ENCODE measurements around the gene DOCK9.

The DOCK9 gene, protein sequence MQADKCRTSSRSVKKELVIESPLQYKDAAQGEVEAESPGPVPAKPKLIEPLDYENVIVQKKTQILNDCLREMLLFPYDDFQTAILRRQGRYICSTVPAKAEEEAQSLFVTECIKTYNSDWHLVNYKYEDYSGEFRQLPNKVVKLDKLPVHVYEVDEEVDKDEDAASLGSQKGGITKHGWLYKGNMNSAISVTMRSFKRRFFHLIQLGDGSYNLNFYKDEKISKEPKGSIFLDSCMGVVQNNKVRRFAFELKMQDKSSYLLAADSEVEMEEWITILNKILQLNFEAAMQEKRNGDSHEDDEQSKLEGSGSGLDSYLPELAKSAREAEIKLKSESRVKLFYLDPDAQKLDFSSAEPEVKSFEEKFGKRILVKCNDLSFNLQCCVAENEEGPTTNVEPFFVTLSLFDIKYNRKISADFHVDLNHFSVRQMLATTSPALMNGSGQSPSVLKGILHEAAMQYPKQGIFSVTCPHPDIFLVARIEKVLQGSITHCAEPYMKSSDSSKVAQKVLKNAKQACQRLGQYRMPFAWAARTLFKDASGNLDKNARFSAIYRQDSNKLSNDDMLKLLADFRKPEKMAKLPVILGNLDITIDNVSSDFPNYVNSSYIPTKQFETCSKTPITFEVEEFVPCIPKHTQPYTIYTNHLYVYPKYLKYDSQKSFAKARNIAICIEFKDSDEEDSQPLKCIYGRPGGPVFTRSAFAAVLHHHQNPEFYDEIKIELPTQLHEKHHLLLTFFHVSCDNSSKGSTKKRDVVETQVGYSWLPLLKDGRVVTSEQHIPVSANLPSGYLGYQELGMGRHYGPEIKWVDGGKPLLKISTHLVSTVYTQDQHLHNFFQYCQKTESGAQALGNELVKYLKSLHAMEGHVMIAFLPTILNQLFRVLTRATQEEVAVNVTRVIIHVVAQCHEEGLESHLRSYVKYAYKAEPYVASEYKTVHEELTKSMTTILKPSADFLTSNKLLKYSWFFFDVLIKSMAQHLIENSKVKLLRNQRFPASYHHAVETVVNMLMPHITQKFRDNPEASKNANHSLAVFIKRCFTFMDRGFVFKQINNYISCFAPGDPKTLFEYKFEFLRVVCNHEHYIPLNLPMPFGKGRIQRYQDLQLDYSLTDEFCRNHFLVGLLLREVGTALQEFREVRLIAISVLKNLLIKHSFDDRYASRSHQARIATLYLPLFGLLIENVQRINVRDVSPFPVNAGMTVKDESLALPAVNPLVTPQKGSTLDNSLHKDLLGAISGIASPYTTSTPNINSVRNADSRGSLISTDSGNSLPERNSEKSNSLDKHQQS (N-terminal part only)

DNA sequence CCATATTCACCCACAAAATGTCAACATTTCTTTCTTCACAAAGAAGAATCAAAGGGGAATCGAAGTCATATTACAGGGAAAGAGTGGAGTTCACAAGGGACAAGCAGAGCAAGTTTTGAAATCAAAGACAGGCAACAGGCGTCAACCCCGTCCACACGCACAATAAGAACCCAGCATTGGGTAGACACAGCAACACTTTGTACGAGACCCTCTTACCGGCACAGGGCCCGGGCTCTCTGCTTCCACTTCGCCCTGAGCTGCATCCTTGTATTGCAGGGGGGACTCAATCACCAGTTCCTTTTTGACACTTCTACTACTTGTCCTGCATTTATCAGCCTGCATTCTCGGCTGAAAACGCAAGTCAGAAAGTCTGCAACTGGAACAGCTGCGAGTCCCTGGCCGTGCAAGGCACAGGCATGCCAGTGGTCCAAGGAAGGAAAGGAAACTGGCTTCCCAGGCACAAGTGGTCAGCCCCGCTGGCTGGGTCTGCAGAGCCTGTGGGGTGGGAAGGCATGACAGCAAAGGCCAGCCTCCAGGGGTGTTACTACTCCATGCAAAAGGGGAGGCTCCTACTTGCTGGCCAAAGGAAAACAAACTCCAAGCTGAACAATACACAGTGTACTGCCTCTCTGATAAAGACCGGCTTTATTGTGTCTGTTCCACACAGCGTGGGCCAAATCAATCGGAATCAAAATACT lies at the start of gene DOCK9:
Gene DOCK9, minus strand, starts transcription at position 497 of the 698 bp plus-strand sequence. Its CDS starts 155 bp downstream, at position 342.
- Histone ChIP-seq H3K4me3 (peak within 1 kb of the TSS in 6 of 7 experiments; percentile 3 to 38 (median 22)), H3K27ac (peak within 1 kb of the TSS in 15 of 21 experiments; percentile 1 to 78 (median 54))

DNA sequence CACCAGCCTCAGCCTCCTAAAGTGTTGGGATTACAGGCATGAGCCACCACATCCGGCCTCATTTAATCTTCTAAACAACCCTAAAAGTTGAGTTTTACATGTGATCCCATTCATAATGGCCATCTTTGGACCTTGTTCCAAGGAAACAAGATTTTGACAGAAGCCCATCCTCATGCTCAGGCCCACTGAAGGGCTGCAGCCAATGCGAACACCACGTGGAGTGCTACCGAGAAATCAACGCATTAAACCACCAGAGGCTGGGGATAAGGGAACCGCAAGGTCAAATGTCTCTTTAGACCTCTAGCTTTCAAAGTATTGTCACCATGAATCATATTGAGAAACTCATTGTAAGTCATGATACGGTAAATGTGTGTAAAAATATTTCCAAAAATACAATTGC lies 49.4 kb upstream of the DOCK9 start:
- Histone ChIP-seq H3K4me3 (no peak overlapping the region), H3K27ac (no peak overlapping the region)

DNA sequence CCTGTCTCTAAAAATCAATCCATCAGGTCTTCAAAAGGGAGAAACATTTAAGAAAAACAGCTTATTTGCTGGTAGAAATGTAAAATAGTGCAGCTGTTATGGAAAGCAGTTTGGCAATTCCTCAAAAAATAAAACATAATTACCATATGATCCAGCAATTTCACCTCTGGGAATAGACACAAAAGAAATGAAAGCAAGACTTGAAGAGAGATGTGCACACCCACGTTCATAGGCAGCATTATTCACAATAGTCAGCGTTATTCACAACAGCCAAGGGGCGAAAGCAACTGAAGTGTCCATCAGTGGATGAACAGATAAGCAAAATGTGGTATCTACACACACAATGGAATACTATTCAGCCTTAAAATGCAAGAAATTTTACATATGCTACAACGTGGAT lies 45.1 kb upstream of the DOCK9 start:
- H3K27ac ChIP-seq: peak overlapping the region in 1 of 21 experiments; percentile 22
- H3K4me3 ChIP-seq: no peak overlapping the region

DNA sequence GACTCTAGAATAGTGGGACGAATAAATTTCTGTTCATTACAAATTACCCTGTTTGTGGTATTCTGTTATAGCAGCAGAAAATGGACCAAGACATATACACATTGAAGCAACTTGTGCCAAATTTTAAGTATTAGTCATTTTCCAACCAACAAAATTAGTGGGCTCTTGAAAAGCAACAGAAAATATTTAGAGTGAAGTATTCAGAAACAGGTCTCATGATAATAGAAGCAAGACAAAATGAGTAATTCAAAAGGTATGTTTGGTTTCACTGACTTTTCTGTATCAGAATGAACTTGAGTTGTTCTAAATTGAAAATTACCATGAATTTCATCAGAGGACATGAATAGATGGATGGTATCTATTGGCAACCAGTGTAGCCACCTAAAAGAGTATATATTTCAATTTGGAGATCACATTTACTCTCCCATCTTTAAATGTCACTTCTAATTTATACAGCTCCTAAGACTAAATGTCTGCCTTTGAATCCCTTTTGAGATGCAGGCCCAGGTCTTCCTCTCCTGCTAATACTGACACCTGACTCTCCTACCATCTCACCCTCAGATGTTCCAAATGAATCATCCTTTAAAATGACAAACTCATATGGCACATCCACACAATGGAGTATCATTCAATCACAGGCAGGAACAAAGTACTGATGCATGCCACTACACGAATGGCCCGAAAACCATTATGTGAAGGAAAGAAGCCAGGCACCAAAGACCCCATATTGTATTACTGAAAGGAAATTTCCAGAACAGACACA lies 40.7 kb upstream of the DOCK9 start:
- no peak overlapping the region for H3K4me3 ChIP-seq
- no peak overlapping the region for H3K27ac ChIP-seq

DNA sequence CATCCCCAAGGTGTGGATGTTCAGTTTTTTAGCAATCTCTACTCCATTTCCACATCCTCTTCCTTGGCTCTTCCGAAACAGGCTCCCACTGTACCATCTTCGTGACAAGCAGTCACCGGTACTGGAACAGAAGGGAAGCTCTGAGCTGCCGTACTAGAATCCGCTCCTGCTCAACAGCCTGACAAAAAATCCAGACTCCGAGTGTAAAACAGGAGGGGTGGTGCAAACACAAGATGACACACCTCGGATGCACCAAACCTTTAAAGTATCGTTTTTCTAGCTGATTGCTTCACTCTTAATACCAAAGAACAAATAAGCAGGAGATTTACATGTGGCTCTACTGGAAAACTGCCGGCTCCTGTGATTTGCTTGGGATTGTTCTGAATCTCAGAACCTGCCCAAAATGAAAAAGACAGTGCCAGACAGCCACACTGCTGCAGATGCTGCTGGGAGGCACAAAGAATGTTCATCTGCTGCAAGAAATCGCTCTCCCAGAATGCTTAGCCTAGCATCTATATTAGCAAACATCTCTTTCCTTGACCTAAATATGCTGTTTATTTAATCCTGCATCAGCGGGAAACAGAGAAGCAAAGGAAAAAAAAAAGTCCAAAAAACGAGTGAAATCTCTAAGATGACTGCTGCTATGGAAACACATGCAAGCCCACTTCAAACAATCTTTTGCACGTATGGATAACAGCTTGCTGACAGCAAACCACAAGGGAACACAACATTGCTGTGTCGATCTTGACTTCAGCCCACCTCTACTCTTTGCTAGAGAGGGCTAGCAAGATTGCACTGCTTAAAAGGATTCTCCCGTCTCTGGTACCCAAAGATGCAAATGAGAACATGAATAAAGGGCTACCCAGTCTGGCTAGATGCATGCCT lies 38.0 kb upstream of the DOCK9 start:
- H3K27ac ChIP-seq: no peak overlapping the region
- no peak overlapping the region for H3K4me3 ChIP-seq

DNA sequence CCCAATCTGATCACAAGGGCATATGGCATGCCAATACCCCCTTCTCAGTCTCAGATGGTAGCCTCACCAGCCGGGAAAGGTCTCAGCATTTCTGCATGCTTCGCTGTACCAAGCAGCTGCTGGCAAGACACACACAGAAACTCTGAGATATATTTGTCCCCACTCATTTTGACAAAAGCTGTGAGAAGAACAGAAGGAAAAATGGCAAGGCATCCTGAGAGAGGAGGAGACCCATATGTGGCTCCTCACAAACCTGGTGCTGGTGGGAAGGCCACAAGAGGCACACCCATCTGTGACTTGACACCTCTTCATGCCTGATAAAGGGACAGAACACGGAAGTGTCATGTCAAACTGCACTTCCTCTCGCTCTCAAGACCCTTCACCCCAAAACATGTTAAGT lies 36.7 kb upstream of the DOCK9 start:
- no peak overlapping the region for H3K27ac ChIP-seq
- no peak overlapping the region for H3K4me3 ChIP-seq

DNA sequence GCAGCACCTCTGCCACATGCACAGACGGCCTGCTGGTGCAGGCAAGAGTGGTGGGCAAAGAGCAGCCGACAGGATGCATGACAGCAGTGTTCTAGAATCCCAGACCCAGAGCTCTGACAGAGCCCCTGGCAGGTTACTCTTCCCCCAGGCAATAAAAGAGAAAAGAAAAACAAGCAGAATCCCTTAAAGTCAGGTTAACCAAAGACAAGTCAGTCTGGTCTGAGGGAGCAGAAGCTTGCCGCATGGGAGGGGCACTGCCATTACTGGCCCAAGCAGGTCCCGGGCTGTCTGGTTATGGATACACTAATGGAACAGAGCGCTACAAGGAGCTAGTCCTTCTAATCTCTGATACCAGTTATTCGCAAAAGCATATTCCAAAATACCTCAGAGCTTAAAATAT lies 36.1 kb upstream of the DOCK9 start:
- Histone ChIP-seq H3K27ac (no peak overlapping the region), H3K4me3 (no peak overlapping the region)

DNA sequence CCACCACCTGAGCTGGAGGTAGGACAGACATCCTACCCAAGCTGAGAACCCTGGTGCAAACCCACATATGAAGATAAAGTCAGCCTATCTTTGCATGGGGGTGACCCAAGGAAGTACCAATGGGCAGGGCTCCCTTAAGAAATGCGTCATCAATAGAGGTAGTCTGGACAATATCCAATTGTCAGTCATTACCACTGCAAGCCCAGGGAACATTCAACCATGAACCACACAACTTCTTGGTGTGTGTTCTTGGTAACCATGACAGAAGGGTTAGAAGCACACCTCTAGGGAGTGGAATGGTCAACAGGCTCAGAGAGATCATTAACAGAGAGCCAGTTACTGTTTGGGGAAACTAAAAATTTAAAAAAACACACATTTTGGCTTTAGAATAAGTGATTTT lies 34.7 kb upstream of the DOCK9 start:
- H3K27ac ChIP-seq: no peak overlapping the region
- no peak overlapping the region for H3K4me3 ChIP-seq

DNA sequence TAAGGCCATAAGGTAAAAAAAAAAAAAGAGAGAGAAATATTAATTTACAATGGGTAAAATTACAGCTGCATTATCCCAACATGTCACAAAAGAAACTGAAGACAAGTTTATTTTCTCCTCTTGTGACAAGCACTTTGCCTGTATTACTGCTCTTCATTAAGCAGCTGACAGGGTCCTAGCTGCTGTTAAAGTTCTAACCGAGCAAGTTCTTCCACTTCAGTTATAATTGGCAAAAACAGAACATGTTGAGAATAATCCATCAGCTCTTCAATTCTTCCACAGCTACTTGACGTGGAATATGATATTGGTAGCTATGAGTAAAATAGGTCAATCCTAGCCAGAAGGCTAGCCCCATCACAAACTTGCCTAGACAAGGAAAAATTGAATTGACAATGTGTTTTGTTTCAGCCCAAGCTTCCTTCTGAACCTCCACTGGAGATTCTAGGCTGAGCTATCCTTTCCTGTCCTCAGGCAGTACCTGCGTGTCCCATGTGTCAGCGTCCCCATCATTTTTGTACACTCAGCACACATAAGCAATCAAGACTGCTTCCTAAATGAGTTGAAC lies 32.2 kb upstream of the DOCK9 start:
- Histone ChIP-seq H3K4me3 (no peak overlapping the region), H3K27ac (peak overlapping the region in 6 of 21 experiments; percentile 11 to 68 (median 44))

DNA sequence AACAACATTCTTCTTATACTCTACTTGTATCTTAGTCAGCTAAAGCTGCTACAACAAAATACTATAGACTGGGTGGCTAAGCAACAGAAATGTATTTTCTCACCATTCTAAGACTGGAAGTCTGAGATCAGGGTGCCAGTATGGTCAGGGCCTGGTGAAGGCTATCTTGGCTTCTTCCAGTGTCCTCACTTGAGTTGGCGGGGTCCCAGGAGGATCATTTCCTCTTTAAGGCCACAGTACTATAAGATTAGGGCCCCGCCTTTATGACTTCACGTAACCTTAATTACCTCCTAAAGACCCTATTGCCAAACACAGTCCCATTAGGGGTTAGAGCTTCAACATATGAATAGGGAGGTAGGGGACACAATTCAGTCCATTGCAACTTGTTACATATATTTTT lies 30.7 kb upstream of the DOCK9 start:
- no peak overlapping the region for H3K4me3 ChIP-seq
- H3K27ac ChIP-seq: peak overlapping the region in 7 of 21 experiments; percentile 40 to 68 (median 57)

DNA sequence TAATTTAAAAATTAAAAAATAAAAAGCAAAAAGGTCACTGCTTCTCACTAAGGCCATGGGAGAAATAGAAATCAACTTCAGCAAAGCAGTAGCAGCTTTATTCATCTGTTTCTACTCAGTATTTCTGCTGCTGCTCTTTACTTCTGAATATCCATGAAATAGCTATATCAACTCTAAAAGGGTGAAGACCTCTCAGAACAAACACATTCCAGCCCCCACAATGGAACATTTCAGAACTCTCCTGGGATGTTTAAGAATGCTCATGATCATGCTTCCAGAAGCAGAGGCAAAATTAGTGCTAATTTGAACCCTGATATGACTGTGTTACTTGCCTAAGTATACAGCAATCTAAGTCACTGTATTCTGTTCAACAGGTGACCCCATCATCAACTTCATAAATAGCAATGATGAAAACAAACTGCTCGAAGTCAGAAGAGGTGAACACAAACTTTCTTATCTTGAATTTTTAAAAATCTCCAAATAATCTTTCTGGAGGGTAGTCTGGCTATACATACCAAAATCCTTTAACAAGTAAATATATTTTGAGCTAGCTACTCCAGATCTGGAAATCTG lies 29.6 kb upstream of the DOCK9 start:
- H3K4me3 ChIP-seq: no peak overlapping the region
- no peak overlapping the region for H3K27ac ChIP-seq

DNA sequence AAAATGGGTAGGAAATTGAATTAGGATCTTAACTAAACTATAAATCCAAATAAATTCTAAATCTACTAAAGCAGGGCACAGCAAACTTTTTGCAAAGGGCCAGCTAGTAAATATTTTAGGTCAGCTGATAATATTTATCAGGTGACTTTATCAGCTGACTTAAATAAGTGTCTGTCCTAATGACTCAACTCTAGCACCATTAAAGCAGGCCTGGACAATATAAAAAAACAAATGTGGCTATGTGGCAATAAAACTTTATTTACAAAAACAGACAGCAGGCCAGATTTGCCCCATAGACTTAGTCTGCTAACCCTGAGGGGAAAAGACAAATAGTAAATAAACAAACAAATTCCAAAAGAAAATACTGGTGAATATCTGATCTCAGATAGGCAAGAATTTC lies 27.7 kb upstream of the DOCK9 start:
- no peak overlapping the region for H3K4me3 ChIP-seq
- peak overlapping the region in 2 of 21 experiments; percentile 3 to 4 for H3K27ac ChIP-seq

DNA sequence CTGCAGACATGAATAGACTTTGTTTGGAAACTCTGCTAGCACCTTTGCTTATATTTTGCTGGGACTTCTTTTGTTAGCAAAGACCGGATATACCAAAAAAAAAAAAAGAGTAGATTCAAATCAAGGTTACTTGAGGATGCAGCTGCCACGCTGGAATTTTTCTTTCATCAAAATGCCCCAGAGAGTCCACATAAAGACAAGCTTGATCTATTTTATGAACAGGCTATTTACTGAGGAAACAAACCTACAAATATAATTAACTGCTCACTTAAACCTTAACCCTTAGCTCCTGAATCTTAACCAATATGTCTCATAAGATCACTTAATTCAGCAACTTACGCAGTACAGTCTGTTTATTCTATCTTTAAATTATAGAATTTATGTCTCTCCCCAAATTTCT lies 27.1 kb upstream of the DOCK9 start:
- Histone ChIP-seq H3K4me3 (no peak overlapping the region), H3K27ac (no peak overlapping the region)

DNA sequence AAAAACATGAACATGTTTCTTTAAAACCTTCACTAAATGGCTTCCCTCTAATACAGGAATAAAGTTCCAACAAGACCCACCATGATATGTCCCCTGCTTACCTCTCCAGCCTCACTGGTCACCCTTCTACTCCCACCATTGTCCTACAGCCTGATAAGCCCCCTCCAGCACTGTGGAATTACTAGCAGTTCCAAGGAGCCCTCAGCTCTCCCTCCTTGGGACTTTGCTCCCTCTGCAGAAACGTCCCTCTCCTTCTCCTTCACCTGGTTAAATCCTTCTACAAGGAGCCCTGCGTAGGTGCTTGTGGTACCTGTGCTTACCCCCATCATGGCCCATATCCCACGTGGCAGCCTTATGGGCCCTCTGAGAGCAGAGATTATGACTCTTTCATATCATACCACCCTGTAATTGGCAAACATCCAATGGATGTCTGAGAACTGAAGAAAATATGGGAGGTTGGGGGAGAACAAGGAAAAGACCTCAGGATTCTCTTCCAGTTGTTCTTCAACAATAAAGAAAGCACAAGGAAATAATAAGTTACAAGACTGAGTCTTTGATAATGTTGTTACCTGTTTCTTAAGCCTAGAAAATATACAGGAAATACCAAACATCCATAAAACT lies 26.1 kb upstream of the DOCK9 start:
- no peak overlapping the region for H3K4me3 ChIP-seq
- peak overlapping the region in 1 of 21 experiments; percentile 38 for H3K27ac ChIP-seq

DNA sequence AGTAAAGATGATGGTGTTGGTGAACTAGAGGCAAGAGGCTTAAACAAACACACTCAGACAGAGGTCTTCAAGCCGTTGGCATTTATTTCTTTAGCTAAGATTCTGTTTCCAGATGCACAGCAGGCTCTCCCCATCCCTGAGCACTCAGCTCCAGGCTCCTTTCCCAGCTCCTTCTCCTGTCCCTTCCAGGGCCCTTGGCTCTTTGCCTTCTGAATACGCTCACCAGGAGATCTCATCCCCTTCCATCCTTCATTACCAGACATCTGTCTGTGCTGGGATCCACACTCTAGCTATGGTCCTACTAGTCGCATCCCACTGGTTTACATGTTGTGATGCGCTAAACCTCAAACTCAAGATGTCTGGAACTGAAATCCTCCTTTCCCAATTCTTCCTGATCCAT lies 25.3 kb upstream of the DOCK9 start:
- Histone ChIP-seq H3K27ac (no peak overlapping the region), H3K4me3 (no peak overlapping the region)

DNA sequence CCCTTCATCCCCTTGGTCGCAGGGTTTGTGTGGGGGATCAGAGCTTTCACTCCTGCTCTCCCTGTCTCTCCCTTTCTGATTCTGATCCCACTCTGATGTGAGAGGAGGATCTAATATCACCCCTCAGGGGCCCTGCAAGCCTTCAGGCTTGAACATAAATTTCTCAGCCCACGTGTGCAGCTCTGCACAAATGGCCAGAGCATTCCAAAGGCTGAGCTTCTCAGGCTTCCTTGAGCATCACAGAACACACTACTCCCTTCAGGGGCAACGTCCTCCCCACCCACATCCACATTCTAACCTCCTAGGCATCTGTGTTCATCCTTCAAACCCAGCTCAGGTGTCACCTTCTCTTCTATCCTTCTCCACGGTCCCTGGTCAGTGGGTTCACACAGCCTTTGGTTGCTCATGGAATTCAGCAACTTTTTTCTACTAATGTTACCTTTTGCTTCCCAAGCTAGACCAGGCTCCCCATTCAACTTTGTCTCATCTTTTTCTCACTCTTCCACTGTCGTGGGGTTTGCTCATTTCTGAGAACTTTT lies 24.4 kb upstream of the DOCK9 start:
- no peak overlapping the region for H3K4me3 ChIP-seq
- H3K27ac ChIP-seq: no peak overlapping the region
